Measurements from ENCODE around the gene MATN4.

The MATN4 gene

GRCh38 chr20:45293041-45294002, 14.8 kb downstream of the MATN4 start:
- Mint-ChIP-seq H3K27me3 (peaks cover 36% of the 10 kb centered on the region), H3K4me3 (peak overlapping the region; percentile 70), H3K4me1 (peaks cover 8% of the 10 kb centered on the region), H3K27ac (no peak overlapping the region), H3K36me3 (ENCODE audit: low read depth) (no peaks in the 10 kb centered on the region), H3K9me3 (no peaks in the 10 kb centered on the region)
- ATAC-seq (peak; percentile 81), DNase-seq (peak; percentile 93)

GRCh38 chr20:45292343-45292742, 15.8 kb downstream of the MATN4 start:
- no peak overlapping the region for H3K27ac Mint-ChIP-seq
- no peak overlapping the region for H3K4me3 Mint-ChIP-seq
- DNase-seq (no peak), ATAC-seq (no peak)
- H3K27me3 Mint-ChIP-seq, result peaks cover 38% of the 10 kb centered on the region
- H3K4me1 Mint-ChIP-seq, result peaks cover 8% of the 10 kb centered on the region
- H3K9me3 Mint-ChIP-seq, result no peaks in the 10 kb centered on the region
- no peaks in the 10 kb centered on the region for H3K36me3 Mint-ChIP-seq (ENCODE audit: low read depth)

GRCh38 chr20:45291526-45291925, 16.6 kb downstream of the MATN4 start:
- no peak for ATAC-seq
- H3K36me3 Mint-ChIP-seq (ENCODE audit: low read depth), result no peaks in the 10 kb centered on the region
- H3K9me3 Mint-ChIP-seq, result no peaks in the 10 kb centered on the region
- H3K27me3 Mint-ChIP-seq, result peaks cover 38% of the 10 kb centered on the region
- H3K27ac Mint-ChIP-seq, result no peak overlapping the region
- H3K4me3 Mint-ChIP-seq, result no peak overlapping the region
- DNase-seq, result no peak
- peaks cover 8% of the 10 kb centered on the region for H3K4me1 Mint-ChIP-seq

GRCh38 chr20:45290677-45291355, 17.3 kb downstream of the MATN4 start:
- Mint-ChIP-seq H3K36me3 (ENCODE audit: low read depth) (no peaks in the 10 kb centered on the region), H3K4me1 (peaks cover 8% of the 10 kb centered on the region), H3K27me3 (peaks cover 33% of the 10 kb centered on the region), H3K27ac (no peak overlapping the region), H3K9me3 (no peaks in the 10 kb centered on the region), H3K4me3 (no peak overlapping the region)
- DNase-seq (peak; percentile 74), ATAC-seq (peak; percentile 48)

- peaks cover 8% of the 10 kb centered on the region for H3K4me1 Mint-ChIP-seq
- ATAC-seq, result no peak
- no peaks in the 10 kb centered on the region for H3K36me3 Mint-ChIP-seq (ENCODE audit: low read depth)
- peaks cover 33% of the 10 kb centered on the region for H3K27me3 Mint-ChIP-seq
- H3K4me3 Mint-ChIP-seq, result no peak overlapping the region
- no peak for DNase-seq
- H3K9me3 Mint-ChIP-seq, result no peaks in the 10 kb centered on the region
- no peak overlapping the region for H3K27ac Mint-ChIP-seq
Observed at GRCh38 chr20:45289942-45290676, 18.0 kb downstream of the MATN4 start.

- H3K4me1 Mint-ChIP-seq, result peaks cover 5% of the 10 kb centered on the region
- H3K27ac Mint-ChIP-seq, result no peak overlapping the region
- H3K4me3 Mint-ChIP-seq, result no peak overlapping the region
- ATAC-seq (no peak), DNase-seq (no peak)
- H3K27me3 Mint-ChIP-seq, result peaks cover 28% of the 10 kb centered on the region
- H3K36me3 Mint-ChIP-seq (ENCODE audit: low read depth), result no peaks in the 10 kb centered on the region
- no peaks in the 10 kb centered on the region for H3K9me3 Mint-ChIP-seq
Observed at GRCh38 chr20:45288860-45289259, 19.2 kb downstream of the MATN4 start.

GRCh38 chr20:45288376-45288775, 19.7 kb downstream of the MATN4 start:
- no peaks in the 10 kb centered on the region for H3K9me3 Mint-ChIP-seq
- no peak overlapping the region for H3K27ac Mint-ChIP-seq
- H3K4me3 Mint-ChIP-seq, result no peak overlapping the region
- no peaks in the 10 kb centered on the region for H3K36me3 Mint-ChIP-seq (ENCODE audit: low read depth)
- H3K4me1 Mint-ChIP-seq, result peaks cover 3% of the 10 kb centered on the region
- ATAC-seq (no peak), DNase-seq (no peak)
- H3K27me3 Mint-ChIP-seq, result peaks cover 26% of the 10 kb centered on the region

GRCh38 chr20:45283551-45284057, 24.5 kb downstream of the MATN4 start:
- no peak for DNase-seq
- H3K36me3 Mint-ChIP-seq (ENCODE audit: low read depth), result no peaks in the 10 kb centered on the region
- ATAC-seq, result no peak
- H3K27ac Mint-ChIP-seq, result no peak overlapping the region
- no peak overlapping the region for H3K4me3 Mint-ChIP-seq
- peaks cover 22% of the 10 kb centered on the region for H3K27me3 Mint-ChIP-seq
- no peaks in the 10 kb centered on the region for H3K4me1 Mint-ChIP-seq
- no peaks in the 10 kb centered on the region for H3K9me3 Mint-ChIP-seq

GRCh38 chr20:45282700-45283550, 25.2 kb downstream of the MATN4 start:
- Mint-ChIP-seq H3K27me3 (peaks cover 22% of the 10 kb centered on the region), H3K4me1 (no peaks in the 10 kb centered on the region), H3K4me3 (no peak overlapping the region), H3K27ac (no peak overlapping the region), H3K36me3 (ENCODE audit: low read depth) (no peaks in the 10 kb centered on the region), H3K9me3 (no peaks in the 10 kb centered on the region)
- ATAC-seq, result no peak
- no peak for DNase-seq

GRCh38 chr20:45279992-45280391, 28.1 kb downstream of the MATN4 start:
- DNase-seq, result no peak
- no peak overlapping the region for H3K4me3 Mint-ChIP-seq
- H3K27me3 Mint-ChIP-seq, result peaks cover 30% of the 10 kb centered on the region
- H3K36me3 Mint-ChIP-seq (ENCODE audit: low read depth), result no peaks in the 10 kb centered on the region
- H3K4me1 Mint-ChIP-seq, result no peaks in the 10 kb centered on the region
- H3K27ac Mint-ChIP-seq, result no peak overlapping the region
- H3K9me3 Mint-ChIP-seq, result no peaks in the 10 kb centered on the region
- ATAC-seq, result no peak

GRCh38 chr20:45275338-45275737, 32.8 kb downstream of the MATN4 start:
- H3K9me3 Mint-ChIP-seq, result no peaks in the 10 kb centered on the region
- H3K4me1 Mint-ChIP-seq, result no peaks in the 10 kb centered on the region
- H3K4me3 Mint-ChIP-seq, result no peak overlapping the region
- H3K36me3 Mint-ChIP-seq (ENCODE audit: low read depth), result no peaks in the 10 kb centered on the region
- DNase-seq (no peak), ATAC-seq (no peak)
- no peak overlapping the region for H3K27ac Mint-ChIP-seq
- H3K27me3 Mint-ChIP-seq, result peaks cover 33% of the 10 kb centered on the region

- no peak overlapping the region for H3K4me3 Mint-ChIP-seq
- no peak overlapping the region for H3K27ac Mint-ChIP-seq
- no peak for DNase-seq
- H3K27me3 Mint-ChIP-seq, result peaks cover 29% of the 10 kb centered on the region
- no peaks in the 10 kb centered on the region for H3K4me1 Mint-ChIP-seq
- no peak for ATAC-seq
- no peaks in the 10 kb centered on the region for H3K9me3 Mint-ChIP-seq
- no peaks in the 10 kb centered on the region for H3K36me3 Mint-ChIP-seq (ENCODE audit: low read depth)
Observed at GRCh38 chr20:45269754-45270270, 38.3 kb downstream of the MATN4 start.

GRCh38 chr20:45269056-45269455, 39.0 kb downstream of the MATN4 start:
- Mint-ChIP-seq H3K9me3 (no peaks in the 10 kb centered on the region), H3K4me3 (no peak overlapping the region), H3K27me3 (peaks cover 26% of the 10 kb centered on the region), H3K36me3 (ENCODE audit: low read depth) (no peaks in the 10 kb centered on the region), H3K27ac (no peak overlapping the region), H3K4me1 (no peaks in the 10 kb centered on the region)
- DNase-seq, result no peak
- no peak for ATAC-seq

Measured in activated naive CD8-positive, alpha-beta T cell treated with anti-CD3 and anti-CD28 coated beads, Interleukin-2, amount 50 U/mL, for 24 hours (primary cell).